ENCODE results near the gene BTLA.

DNA sequence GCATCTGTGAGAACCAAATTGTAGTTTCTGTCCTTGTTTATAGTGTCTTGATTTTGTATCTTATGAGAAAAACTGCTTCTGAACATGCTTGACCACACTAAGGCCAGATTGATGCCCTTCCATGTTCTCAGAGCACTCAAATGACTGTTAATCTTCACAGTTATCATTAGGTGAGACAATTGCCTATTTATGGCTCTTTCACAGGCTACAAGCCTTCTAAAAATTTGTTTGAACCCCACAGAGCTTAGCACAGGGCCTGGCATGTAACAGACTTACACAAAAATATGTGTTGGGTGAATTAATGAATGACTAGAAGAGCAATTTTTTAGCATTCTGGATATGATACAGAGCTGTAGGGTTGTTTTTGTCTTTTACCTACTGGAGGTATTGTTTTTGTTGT lies 43.1 kb downstream of the BTLA start:
- no peak for TF ChIP-seq ZFX (IDR thresholded peaks at IDR 0.05; ENCODE audit: borderline replicate concordance)
- TF ChIP-seq, protein P1, sequence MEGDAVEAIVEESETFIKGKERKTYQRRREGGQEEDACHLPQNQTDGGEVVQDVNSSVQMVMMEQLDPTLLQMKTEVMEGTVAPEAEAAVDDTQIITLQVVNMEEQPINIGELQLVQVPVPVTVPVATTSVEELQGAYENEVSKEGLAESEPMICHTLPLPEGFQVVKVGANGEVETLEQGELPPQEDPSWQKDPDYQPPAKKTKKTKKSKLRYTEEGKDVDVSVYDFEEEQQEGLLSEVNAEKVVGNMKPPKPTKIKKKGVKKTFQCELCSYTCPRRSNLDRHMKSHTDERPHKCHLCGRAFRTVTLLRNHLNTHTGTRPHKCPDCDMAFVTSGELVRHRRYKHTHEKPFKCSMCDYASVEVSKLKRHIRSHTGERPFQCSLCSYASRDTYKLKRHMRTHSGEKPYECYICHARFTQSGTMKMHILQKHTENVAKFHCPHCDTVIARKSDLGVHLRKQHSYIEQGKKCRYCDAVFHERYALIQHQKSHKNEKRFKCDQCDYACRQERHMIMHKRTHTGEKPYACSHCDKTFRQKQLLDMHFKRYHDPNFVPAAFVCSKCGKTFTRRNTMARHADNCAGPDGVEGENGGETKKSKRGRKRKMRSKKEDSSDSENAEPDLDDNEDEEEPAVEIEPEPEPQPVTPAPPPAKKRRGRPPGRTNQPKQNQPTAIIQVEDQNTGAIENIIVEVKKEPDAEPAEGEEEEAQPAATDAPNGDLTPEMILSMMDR (IDR thresholded peaks at IDR 0.05), result no peak
